GM20431 (cell line): ENCODE measurements around the gene FAM184A.

ENCODE experiments used
- in situ Hi-C: fragments of 300-500 bp; cut with MseI, MboI; formaldehyde crosslinking; loops from one replicate; pipeline ENCODE4 v1.15.0; 2020; ENCODE audit warnings: low sequenced_read_pairs; ENCODE audit not compliant: unreplicated experiment

FAM184A gene

GRCh38 chr6:118981884-118982574 is 96.4 kb downstream of the FAM184A start:
- in situ Hi-C loops: no loop called here

DNA sequence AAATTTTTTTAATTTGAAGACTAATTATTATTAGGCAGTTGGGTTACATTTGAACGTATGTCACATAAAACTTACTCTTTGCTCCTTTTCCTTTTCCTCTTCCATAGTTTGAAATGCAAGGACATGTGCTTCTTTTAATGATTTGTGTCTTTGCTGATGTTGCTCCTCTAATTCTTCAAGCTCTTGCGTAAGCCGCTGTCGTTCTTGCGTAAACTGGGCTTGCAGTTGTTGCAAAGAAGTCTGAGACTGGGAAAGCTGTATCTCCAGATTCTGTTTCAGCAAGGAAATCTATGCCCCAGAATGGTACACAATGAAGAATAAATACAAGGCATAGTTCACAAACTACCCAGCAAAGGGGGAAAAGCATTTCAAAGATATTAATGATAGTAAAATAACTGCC is 98.4 kb downstream of the FAM184A start:
- in situ Hi-C loops: no loop called here

DNA sequence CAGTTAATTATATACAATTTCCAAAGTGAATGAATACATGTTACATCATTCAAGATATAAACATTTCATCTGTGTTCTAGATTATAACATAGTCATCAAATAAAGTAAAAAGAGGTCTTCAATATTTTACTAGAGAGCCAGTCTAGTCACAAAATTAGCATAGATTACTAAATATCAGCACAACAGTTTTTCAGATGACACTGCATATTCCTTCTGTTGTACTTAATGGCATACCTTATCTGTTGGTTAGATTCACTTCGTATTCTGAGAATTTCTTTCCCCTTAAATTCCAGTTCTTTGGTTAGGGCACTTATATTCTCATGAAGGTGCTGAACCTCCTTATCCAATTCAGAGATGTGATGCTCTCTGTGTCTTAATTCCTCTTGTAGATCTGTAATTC is 103.7 kb downstream of the FAM184A start:
- in situ Hi-C loops: no loop called here

- in situ Hi-C loops: no loop called here
Measured at GRCh38 chr6:118971682-118972081, 106.8 kb downstream of the FAM184A start.

DNA sequence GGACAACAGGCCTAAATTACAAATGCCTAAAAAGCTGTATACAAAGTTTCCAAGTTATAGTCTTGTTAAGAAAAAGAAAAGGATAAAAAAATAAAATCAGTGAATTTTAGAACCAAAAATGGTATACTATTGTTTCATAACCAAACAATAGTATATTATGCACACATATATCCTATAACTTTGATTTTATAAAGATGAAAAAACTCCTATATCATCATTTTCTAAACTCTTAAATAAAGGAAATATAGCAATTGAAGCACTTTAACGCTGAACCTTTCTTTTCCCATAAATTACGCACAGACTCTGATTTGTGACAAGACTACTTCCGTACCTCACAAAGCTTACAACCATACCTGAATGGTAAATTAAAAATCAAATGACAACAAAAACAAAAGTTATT is 107.6 kb downstream of the FAM184A start:
- in situ Hi-C loops: no loop called here

- in situ Hi-C loops: loop anchor here (10.0 kb wide), 1 partner anchor 146 kb away; no protein-coding TSS in a partner anchor
Measured at GRCh38 chr6:118968416-118968815, 110.0 kb downstream of the FAM184A start.

GRCh38 chr6:118967239-118967638 is 111.2 kb downstream of the FAM184A start:
- in situ Hi-C loops: loop anchor here (10.0 kb wide), 1 partner anchor 148 kb away; no protein-coding TSS in a partner anchor

- in situ Hi-C loops: loop anchor here (10.0 kb wide), 1 partner anchor 149 kb away; no protein-coding TSS in a partner anchor
Measured at GRCh38 chr6:118965843-118966370, 112.6 kb downstream of the FAM184A start.

DNA sequence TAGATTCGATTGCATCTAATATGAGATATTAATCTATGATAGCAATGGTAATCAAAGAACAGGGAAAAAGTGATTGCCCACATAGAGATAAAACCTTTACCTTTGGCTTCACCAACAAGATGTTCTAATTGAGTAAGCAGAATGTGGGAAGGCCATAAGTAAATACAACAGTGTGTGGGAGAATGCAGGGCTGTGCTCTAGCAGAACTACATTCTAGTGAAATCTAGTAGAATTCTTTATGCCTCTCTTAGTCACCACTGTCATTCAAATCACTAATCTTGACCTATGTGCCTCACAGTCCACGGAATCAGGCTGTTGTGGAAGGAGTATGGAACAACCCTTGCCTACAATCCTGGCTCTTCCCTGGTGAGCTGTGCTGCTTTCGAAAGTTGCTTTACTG is 113.1 kb downstream of the FAM184A start:
- in situ Hi-C loops: loop anchor here (10.0 kb wide), 1 partner anchor 149 kb away; no protein-coding TSS in a partner anchor

DNA sequence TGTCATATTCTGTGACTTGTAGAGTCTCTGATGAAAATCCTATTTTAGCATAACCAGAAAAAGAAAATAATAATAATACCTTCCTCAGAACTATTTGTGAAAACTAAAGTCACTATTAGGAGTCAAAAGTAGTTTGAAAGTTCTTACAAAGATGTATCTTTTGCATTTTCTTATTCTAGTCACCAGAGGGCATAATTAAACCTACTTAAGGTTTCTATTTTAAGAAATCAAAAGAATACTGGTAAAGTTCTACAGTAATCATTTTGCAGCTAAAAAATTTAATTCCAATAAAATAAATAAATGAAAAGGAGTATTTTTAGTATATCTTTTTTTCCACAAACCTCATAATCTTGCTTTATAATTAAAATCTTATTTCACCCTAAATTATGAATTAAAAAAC is 115.5 kb downstream of the FAM184A start:
- in situ Hi-C loops: loop anchor here (10.0 kb wide), 1 partner anchor 152 kb away; no protein-coding TSS in a partner anchor

GRCh38 chr6:118959903-118960302 is 118.6 kb downstream of the FAM184A start:
- in situ Hi-C loops: loop anchor here (10.0 kb wide), 1 partner anchor 155 kb away; no protein-coding TSS in a partner anchor

DNA sequence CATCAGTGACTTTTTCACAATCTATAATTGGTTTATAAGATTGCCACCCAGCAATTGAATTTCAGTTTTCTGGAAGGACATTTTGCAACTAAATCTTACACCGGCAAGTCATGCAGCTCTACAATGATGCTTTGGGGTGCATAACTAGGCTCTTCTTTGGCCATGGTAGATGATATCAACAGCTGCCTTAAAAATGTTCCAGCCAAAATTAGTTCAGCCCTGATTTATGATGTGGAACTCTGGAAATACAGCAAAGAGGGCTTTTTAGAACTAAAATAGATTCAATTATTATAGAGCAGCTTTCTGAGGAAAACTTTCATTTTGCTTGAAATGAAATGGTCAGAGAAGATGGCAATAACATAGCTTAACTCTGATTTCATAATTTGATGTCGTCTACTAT is 125.1 kb downstream of the FAM184A start:
- in situ Hi-C loops: no loop called here

DNA sequence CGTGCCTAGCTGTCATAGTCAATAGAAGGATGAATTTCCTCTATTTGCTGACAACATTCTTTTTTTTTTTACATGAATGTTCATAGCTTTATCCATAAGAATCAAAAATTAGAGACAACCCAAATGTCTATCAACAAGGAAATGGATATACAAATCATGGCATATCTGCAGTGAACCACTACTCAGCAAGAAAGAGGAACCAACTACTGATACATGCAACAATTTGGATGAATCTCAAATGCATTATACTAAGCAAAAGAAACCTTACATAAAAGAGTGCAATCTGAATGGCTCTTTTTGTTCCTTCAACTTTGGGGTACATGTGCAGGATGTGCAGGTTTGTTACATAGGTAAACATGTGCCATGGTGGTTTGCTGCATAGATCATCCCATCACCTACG is 125.8 kb downstream of the FAM184A start:
- in situ Hi-C loops: no loop called here

GRCh38 chr6:118945217-118945616 is 133.2 kb downstream of the FAM184A start:
- in situ Hi-C loops: no loop called here

- in situ Hi-C loops: no loop called here
Measured at GRCh38 chr6:118940770-118941169, 137.7 kb downstream of the FAM184A start.

DNA sequence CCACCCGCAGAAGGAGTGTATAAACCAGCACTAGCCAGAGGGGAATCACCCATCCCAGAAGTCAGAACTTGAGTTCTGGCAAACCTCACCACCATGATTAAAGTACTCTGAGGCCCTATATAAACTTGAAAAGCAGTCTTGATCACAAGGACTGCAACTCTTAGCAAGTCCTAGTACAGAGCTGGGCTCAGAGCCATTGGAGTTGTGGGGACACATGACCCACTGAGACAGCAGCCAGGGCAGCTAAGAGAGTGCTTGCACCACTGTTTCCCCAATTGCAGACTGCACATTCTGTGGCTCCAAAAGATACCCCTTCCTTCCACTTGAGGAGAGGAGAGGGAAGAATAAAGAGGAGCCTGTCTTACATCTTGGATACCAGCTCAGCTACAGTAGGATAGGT is 138.8 kb downstream of the FAM184A start:
- in situ Hi-C loops: no loop called here

- in situ Hi-C loops: no loop called here
Measured at GRCh38 chr6:118935978-118936703, 142.3 kb downstream of the FAM184A start.

GRCh38 chr6:118935331-118935668 is 143.2 kb downstream of the FAM184A start:
- in situ Hi-C loops: no loop called here

- in situ Hi-C loops: no loop called here
Measured at GRCh38 chr6:118934461-118935330, 143.8 kb downstream of the FAM184A start, which contains the start of gene MCM9. MCM9 (minus strand) TSS chr6:118935159; CDS start chr6:118931723, 3,436 bp downstream.

- in situ Hi-C loops: no loop called here
Measured at GRCh38 chr6:118933855-118934460, 144.5 kb downstream of the FAM184A start.
